Caco-2 (cell line): ENCODE measurements around the gene PSORS1C2. TPM values are rescaled to one million over a fixed set of nuclear protein-coding genes. Genes with fewer than 3 reads are reported as not detected.
"Not testable (repeated sequence)": the region's sequence is repeated elsewhere in the genome, so short reads cannot be mapped to it uniquely, and the experiment has no call there.

Source experiments
- BruUV-seq: library from RNA; stranded (reverse); fragments of 400-500 nt; replicated peaks from 2 replicates; lab custom pipeline; 2021; lab: Mats Ljungman, UMichigan
- CTCF ChIA-PET: fragments of 300-600 bp; sonication (Branson Sonifier 250); formaldehyde crosslinking; loops from one replicate; lab custom pipeline; 2022; ENCODE audit warnings: antibody characterized with exemption; lab: Charles Lee
- POLR2A ChIA-PET: fragments of 300-600 bp; sonication (Branson Sonifier 250); formaldehyde crosslinking; loops from one replicate; lab custom pipeline; 2022; ENCODE audit warnings: antibody characterized with exemption; lab: Charles Lee
- DNase-seq, 2 experiments: peaks; one replicate each; pipeline versions ENCODE4 v3.0.0 to v3.0.0-alpha.2; 2020 to 2022
- H3K27me3 ChIP-seq: replicated peaks from 2 replicates; pipeline ENCODE4 v1.6.0; 2011; ENCODE audit warnings: low read length; ENCODE audit not compliant: control insufficient read depth, insufficient read depth
- H3K36me3 ChIP-seq: 2 replicates; pipeline ENCODE4 v1.5.1; 2011; ENCODE audit warnings: low read length; ENCODE audit not compliant: control insufficient read depth, insufficient read depth
- H3K4me1 ChIP-seq: fragments of 250-450 bp; sonication (Bioruptor Pico); 2 replicates; pipeline ENCODE4 v1.5.1; 2020; ENCODE audit warnings: mild to moderate bottlenecking
- H3K4me3 ChIP-seq: 2 replicates; pipeline ENCODE4 v1.5.1; 2011; ENCODE audit warnings: low read depth, mild to moderate bottlenecking, control low read depth, low read length
- H3K9me3 ChIP-seq: fragments of 250-450 bp; sonication (Bioruptor Pico); 2 replicates; pipeline ENCODE4 v1.5.1; 2020; ENCODE audit warnings: mild to moderate bottlenecking, moderate library complexity
- H3K27ac Mint-ChIP-seq: one replicate; pipeline ENCODE4 v1.8.0; 2022; ENCODE audit warnings: mixed read lengths; ENCODE audit not compliant: unreplicated experiment
- H3K27me3 Mint-ChIP-seq: one replicate; pipeline ENCODE4 v1.8.0; 2022; ENCODE audit warnings: mixed read lengths; ENCODE audit not compliant: insufficient read depth, unreplicated experiment
- H3K36me3 Mint-ChIP-seq: one replicate; pipeline ENCODE4 v1.8.0; 2022; ENCODE audit warnings: mild to moderate bottlenecking, mixed read lengths; ENCODE audit not compliant: insufficient read depth, unreplicated experiment
- H3K4me1 Mint-ChIP-seq: one replicate; pipeline ENCODE4 v1.8.0; 2022; ENCODE audit warnings: low read depth, mixed read lengths; ENCODE audit not compliant: unreplicated experiment
- H3K4me3 Mint-ChIP-seq: one replicate; pipeline ENCODE4 v1.8.0; 2022; ENCODE audit warnings: mild to moderate bottlenecking, moderate library complexity, mixed read lengths; ENCODE audit not compliant: unreplicated experiment
- H3K9me3 Mint-ChIP-seq: one replicate; pipeline ENCODE4 v1.8.0; 2022; ENCODE audit warnings: mixed read lengths; ENCODE audit not compliant: unreplicated experiment
- intact Hi-C: fragments of 100-400 bp; cut with micrococcal nuclease; formaldehyde crosslinking; loops from one replicate; pipeline ENCODE4 v1.10.0; 2022; ENCODE audit not compliant: unreplicated experiment
- total RNA-seq: library from RNA; stranded (reverse); gene quantifications from 2 replicates; pipeline ENCODE4 v1.2.3, GENCODE V29; 2022
- TF ChIP-seq, protein P1 (sequence below), 2 experiments: fragments of 200-600 bp in 1 of 2; IDR thresholded peaks; 1 replicate in 1 of 2; 2 replicates in 1 of 2; pipeline versions ENCODE4 v1.5.1 to v1.8.0; 2011 to 2022; ENCODE audit warnings: antibody characterized with exemption in 1 of 2, control low read depth in 1 of 2, inconsistent platforms in 1 of 2, low read depth in 1 of 2, low read length in 1 of 2, mild to moderate bottlenecking in 1 of 2, moderate library complexity in 1 of 2; ENCODE audit not compliant: insufficient read depth in 1 of 2, severe bottlenecking in 1 of 2, unreplicated experiment in 1 of 2

Gene PSORS1C2
- total RNA-seq, 1 experiment from 2014 or later = not detected

DNA sequence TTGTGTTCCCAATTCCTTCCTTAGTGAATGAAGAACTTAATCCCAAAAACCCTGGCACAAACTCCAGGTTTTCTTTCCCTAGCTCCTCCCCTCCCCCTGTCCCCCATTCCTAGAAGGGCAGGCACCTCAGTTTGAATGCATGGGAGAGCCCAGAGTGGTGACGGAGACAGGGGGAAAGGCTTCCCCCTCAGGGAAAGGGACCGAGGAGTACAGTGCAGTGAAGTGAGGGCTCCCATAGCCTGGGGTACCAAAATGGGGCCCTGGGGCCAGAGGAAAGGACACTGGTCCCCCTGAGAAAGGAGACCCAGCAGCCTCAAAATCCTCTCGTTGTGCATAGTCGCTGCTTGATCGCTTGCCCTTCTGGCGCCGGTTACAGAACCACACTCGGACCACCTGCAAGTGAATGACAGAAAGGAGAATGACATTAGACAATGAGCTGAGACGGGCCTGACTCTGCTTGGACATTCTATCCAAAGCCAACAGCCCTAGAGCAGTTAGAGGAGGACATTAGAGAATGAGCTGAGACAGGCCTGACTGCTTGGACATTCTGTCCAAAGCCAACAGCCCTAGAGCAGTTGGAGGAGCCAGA, 25.7 kb upstream of the PSORS1C2 start:
- H3K36me3 ChIP-seq, H3K27ac Mint-ChIP-seq, intact Hi-C loops, H3K9me3 Mint-ChIP-seq, H3K27me3 ChIP-seq, H3K4me1 ChIP-seq, DNase-seq, BruUV-seq, CTCF ChIA-PET, POLR2A ChIA-PET, H3K4me1 Mint-ChIP-seq, H3K4me3 ChIP-seq, H3K27me3 Mint-ChIP-seq, H3K4me3 Mint-ChIP-seq, H3K9me3 ChIP-seq: not testable (repeated sequence)
- peaks cover 11% of the 10 kb centered on the region for H3K36me3 Mint-ChIP-seq

DNA sequence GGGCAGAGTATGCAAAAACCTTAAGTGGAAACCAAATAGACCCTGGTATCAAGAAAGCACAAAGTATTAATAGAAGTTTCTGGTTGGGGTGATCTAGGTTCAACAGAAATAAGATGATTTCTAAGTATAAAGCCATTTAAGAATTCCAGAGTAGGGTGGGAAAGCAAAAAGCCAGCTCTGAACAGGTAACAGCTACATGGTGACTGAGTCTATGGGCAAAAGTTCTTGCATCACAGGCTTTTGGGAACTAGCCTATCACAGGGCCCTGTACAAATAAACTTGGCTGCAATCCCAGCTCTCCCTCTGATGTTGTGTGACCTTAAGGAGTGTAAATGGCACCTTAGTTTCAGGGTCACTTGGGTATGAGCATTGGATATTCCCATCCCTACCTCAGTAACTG, 25.1 kb upstream of the PSORS1C2 start:
- H3K4me3 ChIP-seq = no peak overlapping the region
- Mint-ChIP-seq H3K36me3 (peaks cover 11% of the 10 kb centered on the region), H3K4me1 (no peaks in the 10 kb centered on the region), H3K9me3 (no peaks in the 10 kb centered on the region), H3K4me3 (no peak overlapping the region), H3K27me3 (no peaks in the 10 kb centered on the region), H3K27ac (no peak overlapping the region)
- DNase-seq = no peak
- ChIA-PET CTCF (no interaction called here), POLR2A (no interaction called here)
- TF ChIP-seq, protein P1, sequence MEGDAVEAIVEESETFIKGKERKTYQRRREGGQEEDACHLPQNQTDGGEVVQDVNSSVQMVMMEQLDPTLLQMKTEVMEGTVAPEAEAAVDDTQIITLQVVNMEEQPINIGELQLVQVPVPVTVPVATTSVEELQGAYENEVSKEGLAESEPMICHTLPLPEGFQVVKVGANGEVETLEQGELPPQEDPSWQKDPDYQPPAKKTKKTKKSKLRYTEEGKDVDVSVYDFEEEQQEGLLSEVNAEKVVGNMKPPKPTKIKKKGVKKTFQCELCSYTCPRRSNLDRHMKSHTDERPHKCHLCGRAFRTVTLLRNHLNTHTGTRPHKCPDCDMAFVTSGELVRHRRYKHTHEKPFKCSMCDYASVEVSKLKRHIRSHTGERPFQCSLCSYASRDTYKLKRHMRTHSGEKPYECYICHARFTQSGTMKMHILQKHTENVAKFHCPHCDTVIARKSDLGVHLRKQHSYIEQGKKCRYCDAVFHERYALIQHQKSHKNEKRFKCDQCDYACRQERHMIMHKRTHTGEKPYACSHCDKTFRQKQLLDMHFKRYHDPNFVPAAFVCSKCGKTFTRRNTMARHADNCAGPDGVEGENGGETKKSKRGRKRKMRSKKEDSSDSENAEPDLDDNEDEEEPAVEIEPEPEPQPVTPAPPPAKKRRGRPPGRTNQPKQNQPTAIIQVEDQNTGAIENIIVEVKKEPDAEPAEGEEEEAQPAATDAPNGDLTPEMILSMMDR (IDR thresholded peaks at IDR 0.05; ENCODE audit: insufficient read depth in 1 of 2, low read depth in 1 of 2, low read length in 1 of 2, severe bottlenecking in 1 of 2, unreplicated experiment in 1 of 2) = no peak
- H3K9me3 ChIP-seq = no peaks in the 10 kb centered on the region
- no TSS peak for BruUV-seq
- no peaks in the 10 kb centered on the region for H3K27me3 ChIP-seq
- no peaks in the 10 kb centered on the region for H3K36me3 ChIP-seq
- H3K4me1 ChIP-seq = peaks cover 6% of the 10 kb centered on the region; the same call in 1 of the 2 replicates
- intact Hi-C loops = no loop called here

- no peaks in the 10 kb centered on the region for H3K27me3 Mint-ChIP-seq
- Histone ChIP-seq H3K36me3 (no peaks in the 10 kb centered on the region), H3K4me1 (peaks cover 6% of the 10 kb centered on the region; the same call in 1 of the 2 replicates), H3K27me3 (no peaks in the 10 kb centered on the region), H3K4me3 (no peak overlapping the region), H3K9me3 (no peaks in the 10 kb centered on the region)
- CTCF ChIA-PET = interaction anchor here (0.6 kb wide), 1 partner anchor 21 kb away, joined by 5 read pairs; no protein-coding TSS in a partner anchor
- peaks cover 17% of the 10 kb centered on the region for H3K36me3 Mint-ChIP-seq
- no peak for DNase-seq
- H3K9me3 Mint-ChIP-seq = no peaks in the 10 kb centered on the region
- intact Hi-C loops = no loop called here
- H3K4me3 Mint-ChIP-seq = no peak overlapping the region
- TF ChIP-seq, protein P1 (IDR thresholded peaks at IDR 0.05; ENCODE audit: insufficient read depth in 1 of 2, low read depth in 1 of 2, low read length in 1 of 2, severe bottlenecking in 1 of 2, unreplicated experiment in 1 of 2) = no peak
- no peaks in the 10 kb centered on the region for H3K4me1 Mint-ChIP-seq
- POLR2A ChIA-PET = no interaction called here
- H3K27ac Mint-ChIP-seq = no peak overlapping the region
- no TSS peak for BruUV-seq
Measured at GRCh38 chr6:31162463-31163165, 23.7 kb upstream of the PSORS1C2 start.
